ENCODE data around the gene SUPT7L.

SUPT7L gene

GRCh38 chr2:27653397-27653796, 10.0 kb downstream of the SUPT7L start:
- Histone ChIP-seq H3K4me1 (no peaks in the 10 kb centered on the region), H3K27ac (no peak overlapping the region), H3K9me3 (ENCODE audit: control insufficient read depth, low read length) (no peaks in the 10 kb centered on the region), H3K36me3 (ENCODE audit: control insufficient read depth, insufficient read depth, low read length) (no peaks in the 10 kb centered on the region), H3K4me2 (ENCODE audit: low read length) (no peak overlapping the region), H3K27me3 (ENCODE audit: control insufficient read depth, insufficient read depth, low read length) (no peaks in the 10 kb centered on the region), H3K4me3 (ENCODE audit: low read depth, low read length) (no peak overlapping the region), H3K9ac (no peak overlapping the region), H2AFZ (no peak overlapping the region), H3K79me2 (no peaks in the 10 kb centered on the region)
- TF ChIP-seq CTCF (IDR thresholded peaks at IDR 0.05): no peak

- Histone ChIP-seq H3K36me3 (ENCODE audit: control insufficient read depth, insufficient read depth, low read length) (no peaks in the 10 kb centered on the region), H3K9me3 (ENCODE audit: control insufficient read depth, low read length) (no peaks in the 10 kb centered on the region), H3K9ac (no peak overlapping the region), H3K27me3 (ENCODE audit: control insufficient read depth, insufficient read depth, low read length) (no peaks in the 10 kb centered on the region), H3K4me2 (ENCODE audit: low read length) (no peak overlapping the region), H2AFZ (no peak overlapping the region), H3K79me2 (no peaks in the 10 kb centered on the region), H3K4me1 (no peaks in the 10 kb centered on the region), H3K4me3 (ENCODE audit: low read depth, low read length) (no peak overlapping the region), H3K27ac (no peak overlapping the region)
- no peak for TF ChIP-seq CTCF (IDR thresholded peaks at IDR 0.05)
Observed at GRCh38 chr2:27652790-27653189, 10.6 kb downstream of the SUPT7L start.

- no peak overlapping the region for H2AFZ ChIP-seq
- H3K79me2 ChIP-seq: no peaks in the 10 kb centered on the region
- no peaks in the 10 kb centered on the region for H3K4me1 ChIP-seq
- H3K27ac ChIP-seq: no peak overlapping the region
- H3K27me3 ChIP-seq (ENCODE audit: control insufficient read depth, insufficient read depth, low read length): no peaks in the 10 kb centered on the region
- H3K9me3 ChIP-seq (ENCODE audit: control insufficient read depth, low read length): no peaks in the 10 kb centered on the region
- H3K36me3 ChIP-seq (ENCODE audit: control insufficient read depth, insufficient read depth, low read length): no peaks in the 10 kb centered on the region
- no peak overlapping the region for H3K9ac ChIP-seq
- no peak overlapping the region for H3K4me2 ChIP-seq (ENCODE audit: low read length)
- no peak overlapping the region for H3K4me3 ChIP-seq (ENCODE audit: low read depth, low read length)
- TF ChIP-seq CTCF (IDR thresholded peaks at IDR 0.05): no peak
Observed at GRCh38 chr2:27652341-27652740, 11.1 kb downstream of the SUPT7L start.

GRCh38 chr2:27651056-27651455, 12.4 kb downstream of the SUPT7L start:
- no peaks in the 10 kb centered on the region for H3K36me3 ChIP-seq (ENCODE audit: control insufficient read depth, insufficient read depth, low read length)
- no peak overlapping the region for H3K4me3 ChIP-seq (ENCODE audit: low read depth, low read length)
- no peak overlapping the region for H3K4me2 ChIP-seq (ENCODE audit: low read length)

More at GRCh38 chr2:27651056-27651455, 12.4 kb downstream of the SUPT7L start:
- no peaks in the 10 kb centered on the region for H3K9me3 ChIP-seq (ENCODE audit: control insufficient read depth, low read length)
- no peak overlapping the region for H3K27ac ChIP-seq
- no peaks in the 10 kb centered on the region for H3K79me2 ChIP-seq
- no peaks in the 10 kb centered on the region for H3K27me3 ChIP-seq (ENCODE audit: control insufficient read depth, insufficient read depth, low read length)
- H3K4me1 ChIP-seq: no peaks in the 10 kb centered on the region
- no peak overlapping the region for H3K9ac ChIP-seq
- no peak for TF ChIP-seq CTCF (IDR thresholded peaks at IDR 0.05)
- no peak overlapping the region for H2AFZ ChIP-seq

Data from parathyroid adenoma (tissue), 2 donors.